ENCODE measurements around the gene PARD3. TPM values are rescaled to one million over a fixed set of nuclear protein-coding genes. Genes with fewer than 3 reads are reported as not detected.

The PARD3 gene
- total RNA-seq, 6 donors from 2014 or later, result 30.6 to 108 (median 50.6) TPM

- peaks cover 0 to 3% (median 0%) of the 10 kb centered on the region in 4 donors for H3K4me1 ChIP-seq
- no peaks in the 10 kb centered on the region for H3K27me3 ChIP-seq
- DNase-seq, result no peak
- H3K9me3 ChIP-seq, result no peaks in the 10 kb centered on the region
- no peaks in the 10 kb centered on the region for H3K36me3 ChIP-seq
- H3K4me3 ChIP-seq, result no peak overlapping the region
- WGBS, 2 donors, result 85 to 88% methylated on average over 1 of the region's 1 CpG
- no peak overlapping the region for H3K27ac ChIP-seq
- TF ChIP-seq CTCF (IDR thresholded peaks at IDR 0.05), result no peak
- no peak for TF ChIP-seq EP300 (IDR thresholded peaks at IDR 0.05)
- TF ChIP-seq POLR2AphosphoS5 (IDR thresholded peaks at IDR 0.05), result no peak
- no peak for TF ChIP-seq POLR2A (IDR thresholded peaks at IDR 0.05)
- no peak for ATAC-seq (ENCODE audit: low FRiP score in 2 of 2)
Observed at GRCh38 chr10:34237898-34238455, 577.1 kb downstream of the PARD3 start.

- H3K27ac ChIP-seq, result no peak overlapping the region
- WGBS, 2 donors, result 56 to 63% methylated on average over 4 of the region's 4 CpGs
- no peaks in the 10 kb centered on the region for H3K36me3 ChIP-seq
- ATAC-seq (ENCODE audit: low FRiP score in 2 of 2) (no peak), DNase-seq (no peak)
- TF ChIP-seq EP300 (IDR thresholded peaks at IDR 0.05), result no peak
- no peak for TF ChIP-seq POLR2A (IDR thresholded peaks at IDR 0.05)
- H3K27me3 ChIP-seq, result no peaks in the 10 kb centered on the region
- H3K4me1 ChIP-seq, result peaks cover 0 to 3% (median 0%) of the 10 kb centered on the region in 4 donors
- H3K9me3 ChIP-seq, result no peaks in the 10 kb centered on the region
- H3K4me3 ChIP-seq, result no peak overlapping the region
Observed at GRCh38 chr10:34236931-34237330, 578.2 kb downstream of the PARD3 start.

GRCh38 chr10:34235164-34235832 lies 579.8 kb downstream of the PARD3 start:
- 76% methylated on average over 7 of the region's 7 CpGs for WGBS, 2 donors
- Histone ChIP-seq H3K4me3 (no peak overlapping the region), H3K9me3 (no peaks in the 10 kb centered on the region), H3K27me3 (no peaks in the 10 kb centered on the region), H3K27ac (no peak overlapping the region), H3K4me1 (no peaks in the 10 kb centered on the region), H3K36me3 (no peaks in the 10 kb centered on the region)
- ATAC-seq (ENCODE audit: low FRiP score in 2 of 2), result no peak
- DNase-seq, result no peak
- TF ChIP-seq POLR2A (IDR thresholded peaks at IDR 0.05) (no peak), EP300 (IDR thresholded peaks at IDR 0.05) (no peak), POLR2AphosphoS5 (IDR thresholded peaks at IDR 0.05) (no peak), CTCF (IDR thresholded peaks at IDR 0.05) (no peak)

GRCh38 chr10:34232481-34232880 lies 582.6 kb downstream of the PARD3 start:
- DNase-seq (no peak), ATAC-seq (ENCODE audit: low FRiP score in 2 of 2) (no peak)
- TF ChIP-seq POLR2A (IDR thresholded peaks at IDR 0.05) (no peak), POLR2AphosphoS5 (IDR thresholded peaks at IDR 0.05) (no peak), EP300 (IDR thresholded peaks at IDR 0.05) (no peak), CTCF (IDR thresholded peaks at IDR 0.05) (no peak)
- Histone ChIP-seq H3K9me3 (no peaks in the 10 kb centered on the region), H3K4me1 (no peaks in the 10 kb centered on the region), H3K4me3 (no peak overlapping the region), H3K27ac (no peak overlapping the region), H3K36me3 (no peaks in the 10 kb centered on the region), H3K27me3 (no peaks in the 10 kb centered on the region)
- 79 to 81% methylated on average over 4 of the region's 4 CpGs for WGBS, 2 donors

GRCh38 chr10:34231441-34232180 lies 583.5 kb downstream of the PARD3 start:
- TF ChIP-seq EP300 (IDR thresholded peaks at IDR 0.05) (no peak), POLR2A (IDR thresholded peaks at IDR 0.05) (no peak), CTCF (IDR thresholded peaks at IDR 0.05) (no peak), POLR2AphosphoS5 (IDR thresholded peaks at IDR 0.05) (no peak)
- H3K27ac ChIP-seq, result no peak overlapping the region
- H3K27me3 ChIP-seq, result no peaks in the 10 kb centered on the region
- H3K4me3 ChIP-seq, result no peak overlapping the region
- ATAC-seq (ENCODE audit: low FRiP score in 2 of 2), result no peak
- no peak for DNase-seq
- H3K36me3 ChIP-seq, result no peaks in the 10 kb centered on the region
- H3K4me1 ChIP-seq, result no peaks in the 10 kb centered on the region
- 83 to 89% methylated on average over 11 of the region's 11 CpGs for WGBS, 2 donors
- no peaks in the 10 kb centered on the region for H3K9me3 ChIP-seq
